PC-9 (cell line): ENCODE data around the gene TJP3.

ENCODE experiments used
- EZH2 ChIP-seq: fragments of 200-600 bp; sonication (generic); IDR thresholded peaks from 2 replicates; pipeline ENCODE4 v1.8.0; 2017; ENCODE audit warnings: antibody characterized with exemption, low read depth
- TF ChIP-seq, protein P1 (sequence below): fragments of 200-600 bp; sonication (generic); conservative IDR thresholded peaks from 2 replicates; pipeline ENCODE4 v1.6.1; 2017; ENCODE audit warnings: mixed run types, antibody characterized with exemption, mild to moderate bottlenecking, moderate library complexity

DNA sequence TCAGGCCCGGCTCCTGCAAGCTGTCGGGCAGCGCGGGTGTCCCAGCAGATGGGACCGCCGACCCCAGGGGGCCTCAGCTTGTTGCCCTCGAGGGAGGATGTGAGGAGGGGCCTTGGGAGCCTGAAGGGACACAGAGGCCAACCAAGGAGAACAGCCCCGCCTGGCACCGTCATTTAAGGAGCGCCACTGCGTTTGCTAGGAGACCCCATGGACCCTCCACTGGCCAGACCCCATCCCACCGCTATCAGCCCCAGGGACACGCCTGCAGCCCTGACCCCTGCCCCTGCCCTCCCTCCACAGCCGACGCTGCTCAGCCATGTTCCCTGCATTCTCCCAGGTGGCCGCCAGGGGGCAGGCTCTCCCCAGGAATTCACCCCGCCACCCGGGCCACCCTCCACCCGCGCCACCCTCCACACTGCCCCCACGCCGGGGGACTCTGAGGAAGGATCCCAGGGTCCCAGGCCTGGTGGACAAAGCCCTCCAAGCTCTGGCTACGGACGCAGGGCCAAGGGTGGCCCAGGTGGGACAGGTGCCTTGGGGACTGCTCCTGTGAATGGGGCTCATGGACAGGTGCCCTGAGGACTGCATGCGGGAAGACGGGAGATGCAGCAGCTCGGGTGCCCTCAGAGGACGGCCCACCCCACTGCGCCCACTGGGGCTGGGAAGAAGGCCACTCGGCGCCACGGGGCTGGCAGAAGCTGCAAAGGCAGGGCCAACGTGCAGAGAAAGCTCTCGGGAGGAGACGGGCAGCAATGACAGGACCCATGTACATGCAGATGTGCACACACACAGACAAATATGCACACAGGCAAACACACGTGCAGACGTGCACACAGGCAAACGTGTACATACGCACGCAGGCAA, 42.3 kb upstream of the TJP3 start:
- TF ChIP-seq, protein P1, sequence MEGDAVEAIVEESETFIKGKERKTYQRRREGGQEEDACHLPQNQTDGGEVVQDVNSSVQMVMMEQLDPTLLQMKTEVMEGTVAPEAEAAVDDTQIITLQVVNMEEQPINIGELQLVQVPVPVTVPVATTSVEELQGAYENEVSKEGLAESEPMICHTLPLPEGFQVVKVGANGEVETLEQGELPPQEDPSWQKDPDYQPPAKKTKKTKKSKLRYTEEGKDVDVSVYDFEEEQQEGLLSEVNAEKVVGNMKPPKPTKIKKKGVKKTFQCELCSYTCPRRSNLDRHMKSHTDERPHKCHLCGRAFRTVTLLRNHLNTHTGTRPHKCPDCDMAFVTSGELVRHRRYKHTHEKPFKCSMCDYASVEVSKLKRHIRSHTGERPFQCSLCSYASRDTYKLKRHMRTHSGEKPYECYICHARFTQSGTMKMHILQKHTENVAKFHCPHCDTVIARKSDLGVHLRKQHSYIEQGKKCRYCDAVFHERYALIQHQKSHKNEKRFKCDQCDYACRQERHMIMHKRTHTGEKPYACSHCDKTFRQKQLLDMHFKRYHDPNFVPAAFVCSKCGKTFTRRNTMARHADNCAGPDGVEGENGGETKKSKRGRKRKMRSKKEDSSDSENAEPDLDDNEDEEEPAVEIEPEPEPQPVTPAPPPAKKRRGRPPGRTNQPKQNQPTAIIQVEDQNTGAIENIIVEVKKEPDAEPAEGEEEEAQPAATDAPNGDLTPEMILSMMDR: peak; percentile 93
- TF ChIP-seq EZH2: no peak
